Skeletal muscle tissue (tissue), 4 donors: ENCODE results near the gene HMGXB4. TPM values are rescaled to one million over a fixed set of nuclear protein-coding genes. Genes with fewer than 3 reads are reported as not detected.
A peak's percentile ranks its signal among the peaks of the same experiment; 100 is the strongest.

Source experiments
- H3K27ac ChIP-seq: one replicate; pipeline ENCODE4 v1.7.0; 2013; ENCODE audit warnings: mild to moderate bottlenecking, low read depth, low read length, inconsistent platforms
- H3K27me3 ChIP-seq, 3 donors: one replicate each; pipeline ENCODE4 v1.7.0; 2013; ENCODE audit warnings: low read length in 3 of 3; ENCODE audit not compliant: control insufficient read depth in 3 of 3, insufficient read depth in 3 of 3
- H3K36me3 ChIP-seq, 3 donors: one replicate each; pipeline ENCODE4 v1.7.0; 2013; ENCODE audit warnings: low read length in 3 of 3; ENCODE audit not compliant: control insufficient read depth in 3 of 3, insufficient read depth in 3 of 3
- H3K4me1 ChIP-seq, 3 donors: one replicate each; pipeline ENCODE4 v1.7.0; 2013; ENCODE audit warnings: low read length in 3 of 3, mild to moderate bottlenecking in 3 of 3; ENCODE audit not compliant: control insufficient read depth in 3 of 3, insufficient read depth in 3 of 3
- H3K4me3 ChIP-seq, 3 donors: one replicate each; pipeline ENCODE4 v1.7.0; 2013; ENCODE audit warnings: low read length in 3 of 3
- H3K9ac ChIP-seq, 3 donors: one replicate each; pipeline ENCODE4 v1.7.0; 2013; ENCODE audit warnings: low read length in 3 of 3, mild to moderate bottlenecking in 3 of 3, moderate library complexity in 2 of 3, low read depth in 1 of 3
- H3K9me3 ChIP-seq, 3 donors: one replicate each; pipeline ENCODE4 v1.7.0; 2013; ENCODE audit warnings: low read length in 3 of 3; ENCODE audit not compliant: control insufficient read depth in 3 of 3
- total RNA-seq: library from RNA; depleted of rRNA; stranded (reverse); fragments of >200 nt; gene quantifications from one replicate; pipeline ENCODE4 v1.2.3, GENCODE V29; 2014
- donor health status: Osteomylitis.

Gene HMGXB4
- total RNA-seq, 1 donor from 2014 or later = 9.9 TPM

DNA sequence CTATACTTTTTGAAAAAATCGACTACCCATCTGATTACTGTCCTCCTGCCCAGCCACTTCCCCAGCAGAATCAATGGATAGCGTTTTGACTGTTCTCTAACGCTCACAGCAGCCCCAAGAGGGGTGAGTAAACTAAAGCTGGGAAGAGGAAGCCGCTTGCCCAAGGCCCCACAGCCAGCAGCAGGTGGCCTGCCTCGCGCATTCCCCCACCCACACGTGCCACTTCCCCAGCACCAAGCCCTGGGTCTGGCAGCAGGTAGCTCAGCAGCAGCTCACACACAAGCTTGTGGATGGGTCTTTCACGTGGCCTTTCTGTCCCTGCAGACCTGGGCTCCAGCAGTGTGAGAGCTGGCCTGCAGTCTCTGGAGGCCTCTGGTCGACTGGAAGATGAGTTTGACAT, 76.7 kb downstream of the HMGXB4 start:
- Histone ChIP-seq H3K36me3 (peaks cover 78 to 92% (median 81%) of the 10 kb centered on the region in 3 donors), H3K9ac (no peak overlapping the region), H3K9me3 (no peaks in the 10 kb centered on the region), H3K4me1 (peaks cover 7 to 20% (median 9%) of the 10 kb centered on the region in 3 donors), H3K27ac (no peak overlapping the region), H3K4me3 (no peak overlapping the region), H3K27me3 (no peaks in the 10 kb centered on the region)

DNA sequence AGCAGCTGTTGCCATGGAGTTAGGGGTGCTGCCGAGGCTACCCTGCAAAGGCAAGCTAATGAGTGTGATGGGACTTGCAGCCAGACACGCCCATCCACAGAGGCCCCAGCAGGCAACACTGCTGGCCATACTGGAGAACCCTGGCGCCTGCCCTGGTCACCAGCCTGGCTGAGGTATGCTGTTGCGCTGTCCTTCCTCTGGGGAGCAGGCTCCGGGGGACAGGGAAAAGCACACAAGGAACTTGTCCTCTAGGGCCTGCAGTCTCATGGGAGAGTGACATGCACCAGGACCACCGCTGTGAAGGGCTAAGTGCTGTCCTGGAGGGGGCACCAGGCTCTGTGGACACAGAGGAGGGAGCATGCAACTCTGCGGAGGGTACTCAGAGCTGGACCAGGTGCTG, 78.2 kb downstream of the HMGXB4 start:
- Histone ChIP-seq H3K27me3 (no peaks in the 10 kb centered on the region), H3K9me3 (no peaks in the 10 kb centered on the region), H3K36me3 (peaks cover 83 to 89% (median 86%) of the 10 kb centered on the region in 3 donors)

DNA sequence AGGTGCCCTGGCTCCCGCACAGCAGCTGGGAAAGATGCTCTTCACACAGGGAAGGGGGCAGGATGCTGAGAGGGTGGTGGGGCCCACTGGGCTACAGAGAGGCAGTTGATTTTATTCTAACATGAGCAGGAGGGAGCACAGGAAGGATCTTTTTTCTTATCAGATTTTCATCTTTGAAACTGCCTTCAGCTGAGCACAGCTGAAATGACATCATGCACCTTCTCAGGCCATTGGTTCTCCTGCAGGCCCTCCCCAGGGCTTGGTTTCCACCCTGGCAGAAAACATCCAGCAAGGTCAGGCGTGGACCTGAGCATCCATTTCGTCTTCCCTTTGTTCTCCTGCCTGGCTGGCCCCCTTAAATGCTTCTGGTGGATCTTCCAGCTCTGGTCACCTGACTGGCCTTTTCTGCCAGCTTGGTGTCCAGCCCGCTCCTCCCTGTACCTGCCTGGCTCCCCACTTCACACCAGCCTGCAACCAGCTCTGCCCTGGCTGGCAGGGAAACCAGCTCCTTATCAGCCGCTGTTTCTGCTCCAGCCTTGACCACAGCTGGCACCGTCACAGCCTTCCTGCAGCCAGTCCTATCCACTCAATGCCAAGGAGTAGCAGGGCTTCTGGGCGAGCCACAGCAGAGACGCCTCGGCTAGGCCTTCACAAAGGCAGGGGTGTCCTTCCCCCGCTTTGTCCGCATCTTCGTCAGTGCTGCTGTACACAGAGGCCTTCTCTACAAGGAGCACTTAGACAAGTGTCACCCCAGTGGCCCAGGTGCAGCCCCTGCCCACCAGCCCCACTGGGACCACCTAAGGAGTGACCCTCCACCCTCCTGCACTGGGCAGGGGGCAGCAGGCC, 78.9 kb downstream of the HMGXB4 start:
- Histone ChIP-seq H3K27ac (no peak overlapping the region), H3K4me1 (peaks cover 0 to 6% (median 0%) of the 10 kb centered on the region in 3 donors), H3K36me3 (peaks cover 83 to 89% (median 87%) of the 10 kb centered on the region in 3 donors), H3K9ac (no peak overlapping the region), H3K27me3 (no peaks in the 10 kb centered on the region), H3K9me3 (no peaks in the 10 kb centered on the region), H3K4me3 (no peak overlapping the region)

More for the DNA sequence above, 78.2 kb downstream of the HMGXB4 start:
- H3K9ac ChIP-seq = no peak overlapping the region
- H3K4me3 ChIP-seq = no peak overlapping the region
- peaks cover 2 to 11% (median 4%) of the 10 kb centered on the region in 3 donors for H3K4me1 ChIP-seq
- H3K27ac ChIP-seq = no peak overlapping the region

DNA sequence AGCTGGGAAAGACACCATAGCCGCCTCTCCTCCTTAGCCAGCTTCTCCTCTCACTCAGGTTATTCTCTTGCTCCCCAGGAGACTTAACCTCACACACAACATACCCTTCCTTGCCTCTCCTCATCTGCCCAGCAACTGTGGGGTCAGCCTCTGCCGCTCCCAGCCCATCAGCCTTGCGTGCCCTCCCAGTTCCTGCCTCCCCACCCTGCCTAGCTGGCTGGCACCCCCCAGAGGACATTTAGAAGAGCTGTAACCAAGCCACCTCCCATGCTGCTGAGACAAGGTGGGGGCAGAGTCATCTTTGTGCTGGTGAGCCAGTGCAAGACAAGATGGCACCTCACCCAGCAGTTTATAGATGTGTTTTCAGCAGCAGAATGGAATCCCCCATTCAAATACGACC, 80.6 kb downstream of the HMGXB4 start:
- H3K4me1 ChIP-seq = peaks cover 0 to 6% (median 0%) of the 10 kb centered on the region in 3 donors
- H3K36me3 ChIP-seq = peaks cover 86 to 88% (median 86%) of the 10 kb centered on the region in 3 donors
- no peaks in the 10 kb centered on the region for H3K27me3 ChIP-seq
- H3K27ac ChIP-seq = no peak overlapping the region
- no peak overlapping the region for H3K9ac ChIP-seq
- no peak overlapping the region for H3K4me3 ChIP-seq
- no peaks in the 10 kb centered on the region for H3K9me3 ChIP-seq

DNA sequence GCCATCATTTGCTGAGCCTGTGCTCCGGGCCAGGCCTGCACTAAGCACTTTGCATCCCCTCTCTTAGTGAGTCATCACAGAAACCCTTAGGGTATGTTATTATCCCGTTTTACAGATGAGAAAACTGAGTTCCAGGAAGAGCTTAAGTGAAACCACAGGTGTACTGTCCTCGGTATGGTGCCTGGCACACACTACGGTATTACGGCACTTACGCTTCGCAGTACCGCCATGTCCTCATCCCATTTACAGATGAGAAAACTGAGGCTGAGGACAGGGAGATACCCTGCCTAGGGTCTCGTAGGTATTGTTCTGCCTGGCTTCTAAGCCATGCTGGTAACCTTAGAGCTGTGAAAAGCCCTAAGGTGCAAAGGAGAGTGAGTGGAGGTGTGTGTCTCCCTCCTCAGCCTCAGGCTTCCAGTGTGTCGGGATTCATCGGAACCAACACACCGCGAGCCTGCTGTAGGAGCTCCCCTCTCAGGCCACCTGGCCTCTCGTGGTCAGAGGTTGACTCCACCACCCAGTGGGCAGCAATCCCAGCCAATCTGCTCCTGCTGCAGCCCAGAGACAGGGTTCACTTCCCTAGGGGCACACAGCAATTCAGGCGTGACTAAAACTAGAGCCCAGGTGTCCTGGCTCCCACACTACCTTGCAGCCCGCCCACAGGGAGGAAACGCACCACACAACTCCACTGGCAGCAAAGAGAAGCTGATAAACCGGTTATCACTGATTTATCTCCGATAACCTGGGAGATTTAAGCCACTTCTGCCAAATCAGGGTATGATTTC, 84.0 kb downstream of the HMGXB4 start:
- no peaks in the 10 kb centered on the region for H3K27me3 ChIP-seq
- H3K4me1 ChIP-seq = peaks cover 0 to 3% (median 0%) of the 10 kb centered on the region in 3 donors
- peaks cover 82 to 85% (median 84%) of the 10 kb centered on the region in 3 donors for H3K36me3 ChIP-seq
- no peak overlapping the region for H3K4me3 ChIP-seq
- no peak overlapping the region for H3K9ac ChIP-seq
- H3K9me3 ChIP-seq = no peaks in the 10 kb centered on the region
- no peak overlapping the region for H3K27ac ChIP-seq

DNA sequence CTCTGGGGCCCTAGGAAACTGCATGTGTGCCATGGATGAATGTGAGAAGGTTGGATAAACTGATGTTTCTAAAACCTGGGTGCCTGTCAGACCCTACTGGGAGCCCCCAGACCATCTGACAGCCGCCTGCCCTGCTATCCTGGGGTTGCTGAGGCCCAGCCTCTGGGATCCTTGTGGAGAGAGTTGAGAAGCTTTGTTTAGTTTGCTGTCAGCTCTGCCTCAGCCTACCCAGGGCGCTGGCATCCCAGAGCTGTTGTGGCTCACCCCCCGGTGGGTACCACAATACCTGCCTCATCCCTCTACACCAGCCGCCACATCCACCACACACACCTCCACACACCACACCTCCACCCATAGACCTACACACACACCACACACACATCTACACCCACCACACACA, 85.1 kb downstream of the HMGXB4 start:
- no peak overlapping the region for H3K9ac ChIP-seq
- H3K4me3 ChIP-seq = no peak overlapping the region
- H3K27me3 ChIP-seq = no peaks in the 10 kb centered on the region
- H3K36me3 ChIP-seq = peaks cover 78 to 81% (median 81%) of the 10 kb centered on the region in 3 donors
- H3K27ac ChIP-seq = no peak overlapping the region
- H3K4me1 ChIP-seq = no peaks in the 10 kb centered on the region
- no peaks in the 10 kb centered on the region for H3K9me3 ChIP-seq

DNA sequence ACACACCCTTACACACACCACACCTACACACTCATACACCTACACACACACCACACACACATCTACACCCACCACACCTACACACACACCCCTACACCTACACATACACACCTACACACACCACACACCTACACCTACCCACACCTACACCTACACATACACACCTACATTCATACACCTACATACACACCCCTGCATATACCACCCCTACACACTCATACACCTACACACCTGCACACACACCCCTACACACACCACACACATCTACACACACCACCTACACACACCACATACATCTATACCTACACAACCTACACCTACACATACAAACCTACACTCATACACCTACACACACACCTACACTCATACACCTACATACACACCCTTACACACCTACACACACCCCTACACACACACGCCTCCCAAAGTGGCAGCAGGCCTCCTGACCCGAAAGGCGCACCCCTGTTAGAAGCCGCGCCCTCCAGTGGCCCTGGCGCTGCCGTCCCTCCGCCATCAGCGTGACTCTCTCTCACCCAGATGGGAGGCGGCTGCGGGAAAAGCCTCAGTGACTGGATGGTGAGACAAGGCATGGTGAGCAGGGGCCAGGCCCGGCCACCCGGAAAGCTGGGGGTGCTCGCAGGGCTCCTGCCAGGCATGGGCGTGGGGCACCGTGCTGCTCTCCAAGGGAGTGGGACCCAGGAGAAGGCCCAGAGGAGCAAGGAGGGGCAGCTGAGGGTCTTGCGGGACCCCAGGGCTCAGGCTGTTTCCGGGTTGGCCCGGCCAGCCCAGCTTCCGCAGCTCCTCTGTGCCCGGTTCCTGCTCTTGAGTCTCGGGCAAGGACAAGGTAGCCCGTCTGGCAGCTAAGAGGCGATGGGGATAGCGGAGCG, 86.6 kb downstream of the HMGXB4 start:
- H3K9me3 ChIP-seq = no peaks in the 10 kb centered on the region
- no peak overlapping the region for H3K4me3 ChIP-seq
- no peak overlapping the region for H3K9ac ChIP-seq
- H3K27ac ChIP-seq = no peak overlapping the region
- no peaks in the 10 kb centered on the region for H3K27me3 ChIP-seq
- H3K36me3 ChIP-seq = peaks cover 72 to 81% (median 76%) of the 10 kb centered on the region in 3 donors
- H3K4me1 ChIP-seq = peaks cover 0 to 9% (median 0%) of the 10 kb centered on the region in 3 donors

DNA sequence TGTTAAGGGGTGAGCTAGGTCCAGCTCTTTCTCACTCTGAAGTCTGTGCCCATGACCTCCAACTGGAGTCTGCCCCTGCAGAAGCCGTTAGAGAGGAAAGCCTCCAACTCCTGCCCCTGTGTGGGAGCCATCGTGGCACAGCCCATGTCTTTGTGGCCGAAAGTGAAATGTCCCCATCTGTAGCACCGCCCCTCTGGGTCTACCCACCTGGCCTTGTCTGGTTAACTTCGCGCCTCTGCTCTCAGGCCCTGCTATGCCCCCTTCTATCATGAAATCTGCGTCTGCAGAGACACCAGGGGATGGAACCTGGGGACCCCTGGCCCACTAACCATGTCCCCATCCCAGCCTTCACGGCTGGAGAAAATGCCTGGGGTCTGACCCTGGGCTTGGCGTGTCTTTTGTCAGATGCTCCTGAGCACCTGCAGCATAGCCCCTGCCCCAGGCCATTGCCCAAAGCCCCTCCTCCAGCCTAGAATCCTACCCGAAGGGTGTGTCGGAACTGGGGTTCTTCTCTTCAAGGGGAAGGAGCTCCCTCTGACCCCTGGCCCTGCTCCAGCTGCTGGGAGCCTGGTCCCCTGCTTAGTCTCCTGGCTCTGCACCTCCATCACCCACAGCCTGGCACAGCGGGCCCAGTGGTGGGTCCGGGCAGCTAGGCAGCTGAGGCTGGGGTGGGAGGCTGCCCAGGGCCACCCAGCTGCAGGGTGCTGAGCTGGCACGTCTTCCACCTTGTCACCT, 87.8 kb downstream of the HMGXB4 start:
- H3K9ac ChIP-seq = peak overlapping the region in 1 of 3 donors; percentile 16
- no peak overlapping the region for H3K27ac ChIP-seq
- H3K27me3 ChIP-seq = no peaks in the 10 kb centered on the region
- no peak overlapping the region for H3K4me3 ChIP-seq
- H3K4me1 ChIP-seq = peaks cover 1 to 20% (median 7%) of the 10 kb centered on the region in 3 donors
- peaks cover 66 to 77% (median 73%) of the 10 kb centered on the region in 3 donors for H3K36me3 ChIP-seq
- no peaks in the 10 kb centered on the region for H3K9me3 ChIP-seq
